ENCODE results near the gene RXRA.
A peak's percentile ranks its signal among the peaks of the same experiment; 100 is the strongest.

Gene RXRA

DNA sequence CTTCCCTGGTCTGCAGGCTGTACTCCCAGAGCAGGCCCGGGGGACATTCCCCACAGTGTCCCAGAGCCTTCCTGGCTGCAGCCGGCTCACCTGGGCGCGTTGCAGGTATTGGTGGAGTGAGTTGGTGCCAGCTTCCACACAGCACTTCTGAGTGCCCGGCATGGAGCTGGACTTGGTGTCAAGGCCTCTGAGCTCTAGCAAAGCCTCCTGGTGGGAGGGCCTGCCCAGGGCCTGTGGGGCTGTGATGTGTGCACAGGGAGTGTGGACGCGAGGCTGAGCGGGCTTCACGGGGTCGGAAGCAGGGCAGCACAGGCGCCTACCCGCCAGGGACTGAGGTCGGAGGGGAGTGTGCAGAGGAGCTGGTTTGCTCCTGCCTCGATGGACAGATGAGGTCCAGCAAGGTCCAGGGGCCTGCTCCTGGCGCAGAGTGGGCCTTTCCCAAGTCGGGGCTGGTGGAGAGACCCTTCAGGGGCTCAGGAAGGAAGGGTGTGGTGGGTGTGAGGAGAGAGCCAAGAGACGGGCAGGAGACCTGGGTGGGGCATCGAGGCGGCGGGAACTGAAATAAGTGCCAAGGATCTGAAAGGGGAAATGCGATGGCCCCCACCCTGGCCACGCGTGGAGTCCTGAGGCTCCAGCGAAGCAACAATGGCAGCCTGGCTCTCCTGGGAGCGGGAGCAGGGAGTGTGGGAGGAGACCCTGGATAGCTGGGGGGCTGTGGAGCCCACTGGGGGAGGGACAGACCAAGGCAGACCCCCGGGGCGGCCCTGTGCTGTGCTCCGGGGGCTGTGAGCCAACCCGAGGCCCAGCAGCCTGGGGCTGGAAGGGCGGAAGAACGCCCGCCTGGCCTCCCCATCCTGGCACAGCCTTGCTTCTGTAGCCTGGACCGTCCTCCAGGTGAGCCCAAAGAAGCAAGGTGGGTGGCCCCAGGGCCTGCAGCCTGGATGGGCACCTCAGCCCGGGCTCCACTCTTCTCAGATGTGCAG is 78.4 kb downstream of the RXRA start:
- no peak for DNase-seq

DNA sequence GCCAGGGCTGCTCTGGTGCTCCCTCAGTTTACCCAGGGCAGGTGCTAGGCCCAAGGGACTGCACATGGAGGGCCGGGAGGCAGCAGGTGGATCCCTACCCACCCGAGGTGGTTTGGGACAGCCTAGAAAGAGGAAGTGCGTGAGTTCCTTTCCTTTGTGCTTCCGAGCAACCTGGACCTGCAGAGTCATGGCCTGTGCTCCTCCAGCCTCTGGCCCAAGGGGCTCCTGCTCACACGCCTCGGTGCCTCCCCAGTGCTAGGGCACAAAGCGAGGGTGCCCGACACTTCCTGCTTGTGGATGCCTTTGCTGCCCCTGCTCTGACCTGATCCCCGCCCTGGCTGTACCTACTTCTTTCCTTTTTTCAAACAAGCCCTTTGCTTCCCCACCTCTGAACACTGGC is 79.3 kb downstream of the RXRA start:
- no peak for DNase-seq

DNA sequence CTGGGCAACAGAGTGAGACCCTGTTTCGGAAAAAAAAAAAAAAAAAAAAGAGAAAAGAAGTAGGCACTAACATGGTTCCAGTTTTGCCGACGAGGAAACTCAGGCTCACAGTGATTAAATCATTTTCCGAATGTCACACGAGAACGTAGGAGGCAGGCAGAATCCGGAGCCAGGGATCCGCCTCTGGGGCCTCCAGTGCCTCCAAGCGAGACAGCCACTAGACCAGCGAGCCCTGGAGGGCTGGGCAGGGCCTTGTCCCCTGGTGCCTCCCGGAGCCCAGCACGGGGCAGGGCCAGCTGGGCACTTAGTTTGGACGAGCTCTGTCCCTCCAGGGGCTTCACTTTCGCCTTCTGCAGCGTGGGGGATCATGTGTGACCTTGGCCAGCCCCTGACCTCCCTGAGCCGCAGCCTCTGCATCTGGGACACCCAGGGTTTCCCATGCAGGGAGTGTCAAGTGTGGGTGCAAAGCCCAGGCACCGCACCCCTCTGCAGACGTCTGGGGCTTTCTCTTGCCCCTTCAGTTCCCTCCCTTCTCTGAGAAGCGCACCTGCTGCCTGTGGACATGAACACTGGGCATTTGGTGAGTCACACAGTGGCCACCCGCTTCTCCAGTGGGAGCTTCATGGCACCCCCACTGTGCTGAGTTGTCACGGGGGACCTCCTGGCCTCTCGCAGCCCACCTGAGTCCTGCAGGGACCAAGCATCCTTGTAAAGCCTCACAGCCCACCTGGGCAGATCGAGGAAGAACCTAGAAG is 80.3 kb downstream of the RXRA start:
- DNase-seq = no peak

DNA sequence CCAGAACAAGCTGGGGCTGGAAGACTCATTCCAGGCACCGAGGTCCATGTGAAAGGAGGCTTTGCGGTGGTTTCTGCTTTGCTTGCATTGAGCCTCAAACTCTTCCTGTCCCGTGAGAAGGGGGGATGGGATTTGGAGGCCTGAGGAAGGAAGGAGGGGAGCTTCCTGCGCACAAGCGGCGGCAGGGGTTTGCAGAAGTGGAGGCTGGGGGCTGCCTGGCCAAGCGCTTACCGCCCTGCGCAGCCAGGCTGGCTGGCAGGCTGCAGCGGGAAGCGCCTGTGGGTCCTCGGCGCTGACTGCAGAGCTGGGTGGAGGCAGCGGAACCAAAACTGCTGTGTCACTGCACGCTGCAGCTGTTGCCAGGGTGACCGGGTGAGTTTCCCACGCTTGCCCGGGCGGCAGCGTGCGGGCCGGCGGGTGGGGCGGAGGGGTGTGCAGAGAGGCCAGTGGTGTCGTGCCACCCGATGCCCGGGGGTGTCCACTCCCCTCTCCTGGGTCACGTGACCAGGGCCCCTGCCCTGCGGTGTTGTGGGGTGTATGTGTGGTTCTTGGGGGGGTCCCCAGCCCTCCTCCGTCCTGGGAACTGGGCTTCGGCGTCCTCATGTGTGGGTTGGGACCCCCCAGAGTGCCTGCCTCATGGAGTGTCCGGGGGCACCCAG is 81.0 kb downstream of the RXRA start:
- peak; percentile 62 for DNase-seq

DNA sequence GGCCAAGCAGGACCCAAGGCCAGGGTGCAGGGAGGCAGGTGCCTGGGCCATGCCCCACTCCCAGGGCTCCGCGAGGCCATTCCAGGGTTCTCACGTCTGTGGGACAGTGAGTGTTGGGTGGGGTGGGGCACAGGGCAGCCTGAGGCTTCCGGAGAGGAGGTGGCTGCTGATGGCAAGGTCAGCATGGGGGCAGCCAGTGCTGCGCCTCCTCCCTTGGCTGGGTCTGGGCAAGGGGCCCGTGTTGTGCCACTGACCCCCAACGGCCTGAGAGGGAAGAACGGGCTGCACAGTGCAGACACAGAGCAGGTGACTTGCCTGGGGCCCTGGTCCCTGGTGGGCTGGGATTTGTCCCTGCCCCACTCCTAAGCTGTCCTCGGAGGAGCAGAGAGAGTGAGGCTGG is 82.1 kb downstream of the RXRA start:
- no peak for DNase-seq

DNA sequence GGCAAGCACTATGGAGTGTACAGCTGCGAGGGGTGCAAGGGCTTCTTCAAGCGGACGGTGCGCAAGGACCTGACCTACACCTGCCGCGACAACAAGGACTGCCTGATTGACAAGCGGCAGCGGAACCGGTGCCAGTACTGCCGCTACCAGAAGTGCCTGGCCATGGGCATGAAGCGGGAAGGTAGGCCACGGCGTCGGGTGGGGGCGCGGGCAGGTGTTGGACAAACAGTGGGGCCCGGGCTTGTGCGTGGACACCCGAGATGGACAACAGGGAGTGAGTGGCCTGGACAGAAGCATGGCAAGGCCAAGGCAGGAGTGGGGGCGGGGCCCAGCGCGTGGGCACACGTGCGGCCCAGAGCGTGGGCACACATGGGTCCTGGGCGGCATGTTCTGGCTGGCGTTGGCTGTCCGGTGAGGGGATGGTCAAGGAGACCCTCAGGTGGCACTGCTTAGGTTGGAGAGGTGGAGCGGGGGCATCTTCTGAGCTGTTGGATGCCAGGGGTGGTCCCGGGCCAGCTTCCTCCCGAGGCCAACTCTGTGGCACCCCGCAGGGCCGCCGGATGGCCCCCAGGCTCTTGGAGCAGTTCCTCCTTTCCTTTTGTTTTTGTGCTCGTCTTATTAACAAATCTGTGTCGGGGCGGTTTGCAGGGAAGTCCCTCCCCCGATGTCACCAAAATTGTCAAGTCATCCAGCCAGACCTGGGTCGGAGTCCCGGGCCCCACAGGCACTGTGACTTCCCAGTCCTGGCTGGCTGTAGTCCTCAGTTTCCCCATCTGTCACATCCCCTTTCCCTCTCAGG is 82.9 kb downstream of the RXRA start:
- no peak for DNase-seq

DNA sequence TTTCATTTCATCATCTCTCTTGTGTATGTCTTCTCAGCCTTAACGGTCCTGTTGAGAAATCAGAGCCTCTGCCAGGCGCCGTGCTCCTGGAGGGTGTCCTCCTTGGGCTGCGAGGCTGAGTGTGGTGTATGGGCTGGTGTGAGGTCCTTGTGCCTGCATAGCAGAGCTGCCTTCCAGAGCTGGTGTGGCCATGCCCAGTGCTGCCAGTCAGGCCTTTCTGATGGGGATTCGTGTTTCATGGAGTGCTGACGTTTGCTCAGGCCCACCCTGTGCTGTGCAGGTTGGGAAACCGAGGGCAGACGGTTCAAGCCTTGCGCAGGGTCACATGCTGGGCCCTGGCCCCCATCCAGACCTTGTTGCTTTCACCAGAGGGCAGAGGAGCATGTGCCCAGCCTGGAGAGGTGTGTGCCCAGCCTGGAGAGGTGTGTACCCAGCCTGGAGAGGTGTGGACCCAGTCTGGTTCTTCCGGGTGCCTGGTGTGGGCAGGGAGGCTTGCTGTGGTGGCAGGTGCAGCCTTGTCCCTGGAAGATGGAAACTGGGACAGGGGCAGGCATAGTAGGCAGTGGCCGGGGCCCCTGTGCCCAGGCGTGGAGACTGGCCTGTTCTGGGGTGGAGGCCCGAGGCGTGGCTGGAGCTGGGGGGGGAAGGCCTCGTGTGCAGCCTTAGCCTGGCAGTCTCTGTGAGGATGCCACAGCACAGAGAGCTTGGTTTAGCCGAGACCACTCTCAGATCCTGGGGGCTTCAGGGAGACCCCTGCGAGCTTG is 84.0 kb downstream of the RXRA start:
- DNase-seq = no peak

DNA sequence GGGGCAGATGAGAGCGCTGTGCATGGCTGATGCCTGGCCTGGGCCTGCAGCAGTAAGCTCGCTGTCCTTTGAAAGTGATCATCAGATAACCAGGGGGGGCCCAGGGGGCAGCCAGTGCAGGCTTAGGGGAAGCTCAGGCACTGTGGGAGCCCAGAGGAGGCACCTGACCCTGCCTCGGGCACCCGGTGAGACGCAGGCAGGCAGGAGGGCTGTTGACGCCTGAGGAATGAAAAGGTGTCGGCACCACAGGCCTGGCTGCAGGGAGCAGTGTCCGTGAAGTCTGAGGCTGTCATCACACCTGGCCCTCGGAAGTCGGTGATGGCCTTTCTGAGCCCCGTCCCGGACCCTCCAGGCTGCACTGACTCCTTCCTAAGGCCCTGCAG is 84.6 kb downstream of the RXRA start:
- no peak for DNase-seq

DNA sequence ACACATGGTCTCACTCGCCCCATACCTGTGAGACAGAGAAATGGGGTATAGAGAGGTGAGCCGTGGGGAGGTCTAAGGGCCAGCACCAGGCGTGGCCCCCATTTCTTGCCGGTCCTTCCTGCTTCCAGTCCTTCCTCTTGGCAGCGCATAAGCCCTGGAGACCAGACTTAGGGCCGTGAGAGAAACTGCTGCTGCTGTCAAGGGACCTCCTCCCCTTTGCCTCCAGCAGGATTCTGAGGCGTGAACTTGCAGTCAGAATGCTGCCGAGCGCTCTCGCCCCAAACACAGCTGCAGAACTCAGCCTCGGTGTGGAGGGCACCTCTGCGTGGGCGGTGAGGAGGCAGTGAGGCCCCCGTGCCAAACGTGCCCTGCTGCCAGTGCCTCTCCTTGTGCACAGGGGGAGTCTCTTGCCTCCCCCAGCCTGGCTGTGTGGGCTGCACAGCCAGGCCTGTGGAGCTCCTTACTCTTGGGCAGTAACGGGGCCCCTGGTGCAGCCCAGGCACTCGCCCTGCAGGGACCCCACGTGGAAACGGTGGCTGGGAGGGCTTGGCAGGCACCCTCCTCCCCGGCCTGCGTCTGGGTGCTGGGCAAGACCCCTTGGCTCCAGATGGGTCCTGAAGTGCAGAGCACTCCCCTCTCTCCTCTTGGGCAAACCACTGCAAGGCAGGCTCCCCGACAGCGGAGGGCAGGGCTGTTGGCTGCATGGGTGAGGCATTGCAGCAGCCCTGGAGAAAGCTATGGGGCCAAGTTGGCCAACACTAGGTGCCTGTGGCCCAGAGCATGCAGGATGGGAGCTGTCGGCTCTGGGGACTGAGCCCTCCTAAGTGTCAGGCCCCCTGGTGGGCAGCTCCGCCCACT is 85.4 kb downstream of the RXRA start:
- no peak for DNase-seq

DNA sequence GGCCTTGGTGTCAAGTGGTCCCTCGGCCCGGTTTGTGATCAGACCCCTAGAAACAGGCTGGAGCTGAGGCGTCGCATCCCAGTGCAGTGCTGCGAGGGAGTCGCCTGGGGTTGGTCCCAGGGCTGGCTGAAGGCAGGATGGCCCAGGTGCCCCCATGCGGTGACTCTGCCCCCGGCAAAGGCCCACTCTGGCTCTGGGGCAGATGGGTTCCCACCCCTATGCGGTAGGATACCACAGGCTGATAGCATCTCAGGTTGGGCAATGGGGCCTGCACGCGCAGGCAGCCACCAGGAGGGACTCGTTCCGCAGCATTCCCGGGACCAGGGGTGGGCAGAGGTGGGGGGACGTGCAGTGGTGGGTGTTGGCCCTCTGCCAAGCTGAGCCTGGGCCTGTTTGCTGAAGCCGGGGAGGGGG is 86.0 kb downstream of the RXRA start:
- no peak for DNase-seq

DNA sequence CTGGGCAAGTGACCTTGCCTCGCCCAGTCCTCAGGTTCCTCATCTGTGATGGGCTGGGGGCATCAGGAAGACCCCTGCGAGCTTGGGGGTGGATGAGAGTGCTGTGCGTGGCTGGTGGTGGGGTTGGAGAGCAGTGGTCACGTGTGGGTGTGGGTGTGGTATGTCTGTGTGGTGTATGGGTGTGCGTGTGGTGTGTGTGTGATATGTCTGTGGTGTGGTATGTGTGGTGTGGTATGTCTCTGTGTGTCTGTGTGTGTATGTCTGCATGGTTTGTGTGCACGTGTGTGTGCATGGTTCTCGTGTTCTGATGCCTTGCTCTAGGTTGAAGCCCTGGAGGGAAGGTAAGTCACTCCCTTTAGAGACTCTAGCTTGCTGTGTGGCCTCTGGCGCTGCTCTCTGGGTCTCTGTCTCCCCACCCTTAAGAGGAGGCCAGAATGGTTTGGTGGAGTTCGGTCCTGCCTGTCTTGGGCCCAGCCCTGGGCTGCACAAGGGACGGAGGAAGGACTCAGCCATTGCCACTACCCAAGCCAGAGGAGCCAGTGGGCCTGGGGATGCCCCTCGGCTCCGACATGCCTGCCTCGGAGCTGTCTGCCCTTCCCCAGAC is 87.0 kb downstream of the RXRA start:
- DNase-seq = no peak

DNA sequence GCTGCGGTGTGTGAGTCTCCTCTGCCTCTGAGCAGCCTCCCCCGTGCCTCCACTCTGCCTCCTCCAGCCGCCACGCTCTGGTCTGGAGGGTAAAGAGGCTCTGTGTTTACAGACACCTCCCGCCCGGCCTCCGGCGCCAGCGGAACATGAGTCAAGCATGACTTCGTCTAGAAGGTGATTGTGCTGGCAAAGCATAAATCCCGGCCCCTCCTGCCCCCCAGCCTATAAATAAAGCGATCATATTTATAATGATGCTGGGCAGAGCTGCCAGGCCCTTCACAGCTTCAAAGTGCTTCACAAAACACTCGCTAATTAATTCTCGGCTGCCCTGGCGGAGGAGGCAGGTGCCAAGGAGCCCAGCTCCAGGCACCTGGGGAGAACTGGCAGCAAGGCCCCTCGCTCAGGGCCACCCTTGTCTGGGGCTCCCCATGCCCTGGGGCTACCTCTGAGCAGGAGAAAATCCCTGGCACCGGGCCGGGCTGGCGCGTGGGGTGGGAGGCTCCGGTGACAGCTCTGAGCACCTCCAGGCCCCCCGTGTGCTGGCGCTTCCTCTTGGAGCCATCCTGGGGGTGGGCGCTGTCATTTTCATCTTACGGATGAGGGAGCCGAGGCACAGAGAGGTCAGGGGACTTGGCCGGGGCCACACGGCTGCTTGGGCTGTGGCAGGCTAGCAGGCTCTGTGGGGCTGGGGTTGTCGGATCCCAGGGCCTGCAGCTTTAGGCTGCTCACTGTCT is 87.8 kb downstream of the RXRA start:
- DNase-seq = no peak

DNA sequence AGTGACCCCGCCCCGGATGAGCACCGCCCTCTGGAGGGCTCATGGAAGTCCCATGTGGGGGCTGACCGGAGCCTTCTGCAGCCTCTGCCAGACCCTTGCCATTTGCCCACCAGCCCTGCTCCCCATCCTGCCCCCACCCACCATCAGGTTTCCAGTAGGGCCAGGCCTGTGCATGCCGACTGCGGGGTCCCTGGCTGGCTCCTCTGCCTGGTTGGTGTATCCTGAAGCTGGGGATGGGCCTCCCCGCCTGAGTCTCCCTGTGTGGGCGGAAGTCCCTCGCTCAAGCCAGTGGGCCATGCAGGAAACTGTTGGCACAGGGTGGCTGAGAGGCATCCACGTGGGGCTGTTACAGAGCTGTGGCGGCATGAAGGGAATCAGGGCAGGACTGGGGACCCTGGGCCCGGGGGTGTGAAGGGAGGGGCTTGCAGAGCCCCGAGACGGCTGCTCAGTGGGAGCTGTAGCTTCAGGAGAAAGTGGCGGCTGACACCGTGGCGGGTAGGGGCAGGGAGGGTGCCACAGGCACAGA is 88.7 kb downstream of the RXRA start:
- no peak for DNase-seq

DNA sequence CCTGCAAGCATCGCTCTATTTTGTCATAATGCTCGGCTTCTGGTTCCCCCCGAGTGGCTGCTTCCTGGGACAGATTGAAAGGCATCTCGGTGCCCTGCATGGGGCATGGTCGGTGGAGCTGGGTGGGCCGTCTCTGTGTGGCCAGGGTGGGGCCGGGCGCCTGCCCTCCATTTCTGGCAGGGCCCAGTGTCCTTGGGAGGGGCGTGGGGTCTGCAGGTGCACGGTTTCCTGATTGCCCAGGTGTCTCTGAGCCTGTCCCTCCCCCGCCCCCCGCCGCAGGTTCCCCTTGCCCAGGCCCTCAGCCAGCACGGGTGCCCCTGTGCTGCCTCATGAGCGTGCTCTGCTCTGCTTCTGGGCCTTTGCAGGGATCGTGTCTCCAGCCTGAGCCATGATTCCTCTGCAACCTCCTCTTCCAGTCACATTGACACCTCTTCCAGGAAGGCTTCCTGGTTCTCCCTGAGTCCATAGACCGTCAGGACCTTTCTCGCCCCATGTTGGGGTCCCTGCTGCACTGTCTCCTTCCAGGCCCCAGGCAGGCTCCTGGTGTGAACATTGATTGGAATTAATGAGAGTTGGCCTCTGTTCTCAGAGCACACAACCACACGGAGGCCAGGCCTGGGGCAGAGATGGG is 90.2 kb downstream of the RXRA start:
- DNase-seq = no peak

DNA sequence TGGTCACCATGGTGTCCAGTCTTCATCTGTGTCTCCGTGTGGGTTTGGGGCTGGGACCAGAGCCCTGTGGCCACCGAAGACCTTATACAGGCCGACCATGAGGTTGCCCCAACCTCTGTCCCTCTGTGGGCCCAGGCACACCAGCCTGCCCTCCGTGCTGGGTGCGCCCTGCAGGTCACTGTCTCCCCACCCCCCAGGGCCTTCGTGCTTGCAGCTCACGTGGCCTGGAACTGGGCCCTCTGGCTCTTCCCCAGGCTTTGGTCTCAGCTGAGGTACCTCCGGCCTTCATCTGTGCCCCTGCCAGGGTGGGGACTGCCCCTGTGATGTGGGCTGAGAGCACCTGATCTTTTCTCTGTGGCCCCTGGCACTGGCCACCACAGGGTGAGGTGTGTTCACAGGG is 92.1 kb downstream of the RXRA start:
- DNase-seq = no peak

DNA sequence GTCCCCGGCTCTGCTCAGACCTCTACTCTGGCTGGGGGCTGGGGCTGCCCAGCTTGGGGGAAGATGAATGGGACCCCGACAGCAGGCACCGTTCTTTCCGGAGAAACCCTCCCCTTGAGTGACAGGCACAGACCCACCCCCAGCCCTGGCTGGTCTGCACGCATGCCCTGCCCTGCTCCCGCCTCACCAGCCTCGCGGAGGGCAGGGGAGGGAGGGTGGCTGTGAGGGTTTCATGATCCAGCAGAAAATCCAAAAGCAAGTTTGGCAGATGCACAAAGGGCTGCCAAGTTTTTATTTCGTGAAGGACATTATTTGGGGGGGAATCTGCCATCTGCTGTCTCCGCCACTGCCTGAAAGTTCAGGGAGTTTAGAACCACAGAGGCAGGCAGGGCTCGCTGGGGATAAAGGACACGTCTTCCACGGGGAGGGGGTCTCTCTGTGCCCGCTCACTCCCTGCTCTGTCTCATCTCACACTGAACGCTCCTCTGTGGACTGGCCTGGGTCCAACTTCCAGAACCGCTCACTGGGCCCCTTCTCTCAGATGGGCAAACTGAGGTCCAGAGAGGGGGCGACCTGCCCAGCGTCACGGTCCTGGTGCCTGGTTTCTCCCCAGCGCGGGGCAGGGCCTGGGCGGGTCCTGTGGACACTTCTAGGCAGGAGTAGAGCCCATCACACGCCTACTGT is 92.9 kb downstream of the RXRA start:
- DNase-seq = no peak

DNA sequence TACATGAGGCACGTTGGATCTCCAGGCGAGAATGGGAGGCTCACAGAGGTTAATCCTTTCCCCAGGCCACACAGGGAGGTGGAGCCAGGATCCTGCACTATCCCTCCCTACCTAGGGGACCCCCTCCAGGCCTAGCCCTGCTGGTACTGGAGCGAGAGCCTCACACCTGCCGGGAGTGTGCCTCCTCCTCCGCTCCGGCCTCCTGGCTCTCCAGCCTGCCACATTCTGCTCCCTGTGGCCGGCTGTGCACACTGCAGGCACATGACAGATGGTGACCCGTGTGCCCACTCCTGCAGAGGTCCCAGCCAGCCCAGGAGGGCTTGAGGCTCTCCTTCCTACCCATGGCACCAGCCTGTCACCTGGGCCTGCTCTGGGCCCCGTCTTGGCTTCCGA is 93.4 kb downstream of the RXRA start:
- DNase-seq = no peak

DNA sequence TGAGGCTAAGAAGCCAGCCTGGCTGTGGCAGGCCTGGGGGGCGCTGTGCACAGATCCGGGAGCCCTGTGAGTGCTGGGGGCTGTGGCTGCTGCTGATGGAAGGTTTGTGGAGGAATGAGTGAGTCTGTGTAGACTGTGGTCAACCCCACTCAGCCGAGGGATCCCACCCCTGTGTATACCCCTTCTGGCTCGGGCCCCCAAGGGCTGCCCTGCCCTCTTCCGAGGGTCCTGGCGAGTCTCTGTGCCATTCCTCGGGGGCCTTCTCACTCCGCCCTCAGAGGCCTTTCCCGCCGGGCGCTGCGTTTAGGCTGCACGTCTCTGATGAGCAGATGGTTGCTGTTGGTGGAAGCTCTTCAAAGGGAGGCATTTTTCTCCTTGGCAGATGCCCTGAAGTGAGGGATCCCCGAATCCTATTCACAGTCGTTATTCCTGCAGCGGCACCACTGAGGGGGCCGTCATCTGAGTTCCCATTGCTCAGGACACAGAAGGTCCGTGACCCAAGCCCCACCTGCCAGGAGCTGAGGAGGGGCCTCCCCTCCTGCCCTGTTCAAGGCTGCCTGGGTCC is 94.1 kb downstream of the RXRA start:
- DNase-seq = no peak

Measured in activated CD4-positive, alpha-beta T cell treated with anti-CD3 and anti-CD28 coated beads for 1 hour (primary cell).